ENCODE measurements around the gene NR2F2.

DNA sequence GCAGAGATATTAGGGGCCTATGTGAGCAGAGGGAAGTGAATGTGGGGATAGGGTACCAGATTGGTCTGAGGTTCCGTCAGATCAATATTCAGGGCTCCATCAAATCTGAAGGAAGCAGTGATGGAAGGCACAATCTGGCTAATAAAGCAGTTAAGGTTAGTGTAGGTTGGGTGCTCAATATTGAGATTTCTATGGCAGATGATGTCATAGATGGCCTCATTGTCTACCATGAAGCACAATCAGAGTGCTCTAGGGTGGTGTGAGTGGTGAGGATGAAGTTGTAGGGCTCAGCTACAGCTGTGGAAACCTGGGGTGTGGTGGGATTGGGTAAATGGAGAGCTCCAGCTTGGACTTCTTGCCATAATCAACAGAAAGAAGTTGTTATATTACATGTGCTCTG lies 58.2 kb downstream of the NR2F2 start:
- TF ChIP-seq, protein P1, sequence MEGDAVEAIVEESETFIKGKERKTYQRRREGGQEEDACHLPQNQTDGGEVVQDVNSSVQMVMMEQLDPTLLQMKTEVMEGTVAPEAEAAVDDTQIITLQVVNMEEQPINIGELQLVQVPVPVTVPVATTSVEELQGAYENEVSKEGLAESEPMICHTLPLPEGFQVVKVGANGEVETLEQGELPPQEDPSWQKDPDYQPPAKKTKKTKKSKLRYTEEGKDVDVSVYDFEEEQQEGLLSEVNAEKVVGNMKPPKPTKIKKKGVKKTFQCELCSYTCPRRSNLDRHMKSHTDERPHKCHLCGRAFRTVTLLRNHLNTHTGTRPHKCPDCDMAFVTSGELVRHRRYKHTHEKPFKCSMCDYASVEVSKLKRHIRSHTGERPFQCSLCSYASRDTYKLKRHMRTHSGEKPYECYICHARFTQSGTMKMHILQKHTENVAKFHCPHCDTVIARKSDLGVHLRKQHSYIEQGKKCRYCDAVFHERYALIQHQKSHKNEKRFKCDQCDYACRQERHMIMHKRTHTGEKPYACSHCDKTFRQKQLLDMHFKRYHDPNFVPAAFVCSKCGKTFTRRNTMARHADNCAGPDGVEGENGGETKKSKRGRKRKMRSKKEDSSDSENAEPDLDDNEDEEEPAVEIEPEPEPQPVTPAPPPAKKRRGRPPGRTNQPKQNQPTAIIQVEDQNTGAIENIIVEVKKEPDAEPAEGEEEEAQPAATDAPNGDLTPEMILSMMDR (conservative IDR thresholded peaks at IDR 0.05; ENCODE audit: low read depth in 2 of 2), result no peak
- TF ChIP-seq EZH2 (IDR thresholded peaks at IDR 0.05; ENCODE audit: low read depth, unreplicated experiment) (no peak), POLR2AphosphoS5 (IDR thresholded peaks at IDR 0.05; ENCODE audit: low read depth) (no peak)
